H1 (cell line): ENCODE measurements around the gene JPH3. TPM values are rescaled to one million over a fixed set of nuclear protein-coding genes. Genes with fewer than 3 reads are reported as not detected.
A peak's percentile ranks its signal among the peaks of the same experiment; 100 is the strongest.

Experiments used
- CTCF ChIA-PET: fragments of 300-600 bp; sonication (Branson Sonifier 250); formaldehyde crosslinking; loops from one replicate; lab custom pipeline; 2021; ENCODE audit not compliant: partially characterized antibody; lab: Charles Lee
- POLR2A ChIA-PET: fragments of 300-600 bp; sonication (Branson Sonifier 250); formaldehyde crosslinking; loops from one replicate; lab custom pipeline; 2021; ENCODE audit warnings: inconsistent platforms; ENCODE audit not compliant: partially characterized antibody; lab: Charles Lee
- DNase-seq, 2 experiments: peaks; one replicate each; pipeline versions ENCODE4 v3.0.0 to v3.0.0-alpha.2; 2010 to 2022; ENCODE audit warnings: low spot score in 2 of 2, low read depth in 1 of 2, mixed read lengths in 1 of 2
- FAIRE-seq: peaks from 2 replicates; lab custom pipeline; 2011; peaks lifted over from hg19 to GRCh38; lab: Jason Lieb, UNC
- H2AFZ ChIP-seq: 2 replicates; pipeline ENCODE4 v1.8.1; 2012; ENCODE audit warnings: low read length, inconsistent platforms
- H2AK5ac ChIP-seq: 2 replicates; pipeline ENCODE4 v1.6.1; 2013; ENCODE audit warnings: low read depth, low read length
- H2BK120ac ChIP-seq: replicated peaks from 2 replicates; pipeline ENCODE3; 2013; ENCODE audit warnings: low read depth, low read length, inconsistent platforms
- H2BK12ac ChIP-seq: 2 replicates; pipeline ENCODE4 v1.6.1; 2013; ENCODE audit warnings: low read depth, low read length
- H2BK15ac ChIP-seq: 2 replicates; pipeline ENCODE4 v1.6.1; 2013; ENCODE audit warnings: low read length
- H2BK20ac ChIP-seq: 2 replicates; pipeline ENCODE4 v1.6.1; 2013; ENCODE audit warnings: low read length
- H2BK5ac ChIP-seq: 2 replicates; pipeline ENCODE4 v1.6.1; 2013; ENCODE audit warnings: low read depth, low read length
- H3K14ac ChIP-seq: 2 replicates; pipeline ENCODE4 v1.6.1; 2013; ENCODE audit warnings: inconsistent platforms; ENCODE audit not compliant: insufficient read length
- H3K18ac ChIP-seq: 2 replicates; pipeline ENCODE4 v1.6.1; 2013; ENCODE audit warnings: low read length; ENCODE audit errors: extremely low read depth
- H3K23ac ChIP-seq: 2 replicates; pipeline ENCODE4 v1.6.1; 2013; ENCODE audit warnings: inconsistent platforms; ENCODE audit not compliant: insufficient read length
- H3K23me2 ChIP-seq: 2 replicates; pipeline ENCODE4 v1.6.1; 2013; ENCODE audit warnings: low read depth, low read length
- H3K27ac ChIP-seq: 2 replicates; pipeline ENCODE4 v1.6.1; 2011; ENCODE audit warnings: low read depth, low read length, inconsistent platforms
- H3K27me3 ChIP-seq, 4 experiments: replicated peaks in 1 of 4; 1 replicate in 1 of 4; 2 replicates in 3 of 4; pipeline versions ENCODE4 v1.6.1 to v1.8.1; 2011 to 2013; ENCODE audit warnings: low read length in 3 of 4, mild to moderate bottlenecking in 3 of 4, inconsistent platforms in 2 of 4, mixed read lengths in 2 of 4, moderate library complexity in 1 of 4; ENCODE audit not compliant: control insufficient read depth in 3 of 4, insufficient read depth in 3 of 4; ENCODE audit errors: extremely low read depth in 1 of 4
- H3K36me3 ChIP-seq, 4 experiments: 2 replicates each; pipeline versions ENCODE4 v1.6.1 to v1.8.1; 2011 to 2013; ENCODE audit warnings: mild to moderate bottlenecking in 4 of 4, low read length in 3 of 4, moderate library complexity in 2 of 4, control low read depth in 1 of 4, inconsistent platforms in 1 of 4; ENCODE audit not compliant: insufficient read depth in 4 of 4, control insufficient read depth in 2 of 4
- H3K4ac ChIP-seq: replicated peaks from 2 replicates; pipeline ENCODE3; 2013; ENCODE audit warnings: low read length, low read depth, mixed read lengths, inconsistent platforms; ENCODE audit not compliant: insufficient read length
- H3K4me1 ChIP-seq, 4 experiments: replicated peaks in 1 of 4; 1 replicate in 1 of 4; 2 replicates in 3 of 4; pipeline versions ENCODE4 v1.6.1 to v1.8.1; 2011 to 2013; ENCODE audit warnings: low read length in 3 of 4, inconsistent platforms in 2 of 4, mixed read lengths in 1 of 4; ENCODE audit not compliant: insufficient read depth in 4 of 4, control insufficient read depth in 3 of 4
- H3K4me2 ChIP-seq, 2 experiments: 2 replicates each; pipeline versions ENCODE4 v1.6.1 to v1.8.1; 2011 to 2013; ENCODE audit warnings: low read depth in 2 of 2, low read length in 2 of 2, control low read depth in 1 of 2, inconsistent platforms in 1 of 2, mild to moderate bottlenecking in 1 of 2; ENCODE audit not compliant: insufficient read depth in 1 of 2
- H3K4me3 ChIP-seq, 4 experiments: fragments of 200-600, 300-600 bp in 1 of 4; sonication (generic), shearing (Covaris generic), sonication (Bioruptor Twin) in 1 of 4; 2 replicates each; pipeline versions ENCODE4 v1.5.1 to v1.8.1; 2011 to 2016; ENCODE audit warnings: low read length in 4 of 4, low read depth in 3 of 4, control low read depth in 2 of 4, inconsistent platforms in 2 of 4, mild to moderate bottlenecking in 2 of 4, mixed read lengths in 1 of 4, moderate library complexity in 1 of 4; ENCODE audit not compliant: insufficient read depth in 2 of 4; ENCODE audit errors: extremely low read depth in 1 of 4
- H3K56ac ChIP-seq: replicated peaks from 2 replicates; pipeline ENCODE3; 2013; ENCODE audit warnings: low read depth, mild to moderate bottlenecking, mixed read lengths, low read length, inconsistent platforms; ENCODE audit not compliant: insufficient read length
- H3K79me1 ChIP-seq: 2 replicates; pipeline ENCODE4 v1.6.1; 2013; ENCODE audit warnings: low read depth, low read length, control low read depth
- H3K79me2 ChIP-seq, 2 experiments: 2 replicates each; pipeline versions ENCODE4 v1.6.1 to v1.8.1; 2012 to 2013; ENCODE audit warnings: low read length in 2 of 2, mild to moderate bottlenecking in 2 of 2, inconsistent platforms in 1 of 2; ENCODE audit not compliant: insufficient read depth in 2 of 2, control insufficient read depth in 1 of 2
- H3K9ac ChIP-seq, 4 experiments: replicated peaks in 1 of 4; 1 replicate in 1 of 4; 2 replicates in 3 of 4; pipeline versions ENCODE4 v1.6.1 to v1.8.1; 2011 to 2013; ENCODE audit warnings: low read depth in 3 of 4, low read length in 3 of 4, control low read depth in 2 of 4, mild to moderate bottlenecking in 2 of 4, moderate library complexity in 2 of 4, inconsistent platforms in 1 of 4; ENCODE audit errors: extremely low read depth in 1 of 4
- H3K9me3 ChIP-seq, 2 experiments: 2 replicates each; pipeline versions ENCODE4 v1.6.1 to v1.8.1; 2012 to 2013; ENCODE audit warnings: mild to moderate bottlenecking in 2 of 2, moderate library complexity in 2 of 2, control low read depth in 1 of 2, inconsistent platforms in 1 of 2, low read depth in 1 of 2, low read length in 1 of 2, mixed read lengths in 1 of 2; ENCODE audit not compliant: insufficient read depth in 2 of 2
- H4K20me1 ChIP-seq, 2 experiments: replicated peaks in 1 of 2; 2 replicates each; pipeline versions ENCODE3 to v1.8.1; 2011 to 2013; ENCODE audit warnings: inconsistent platforms in 2 of 2, low read length in 2 of 2, mild to moderate bottlenecking in 1 of 2; ENCODE audit not compliant: insufficient read depth in 2 of 2, control insufficient read depth in 1 of 2
- H4K5ac ChIP-seq: 2 replicates; pipeline ENCODE4 v1.6.1; 2013; ENCODE audit warnings: low read length, low read depth, mixed read lengths, inconsistent platforms; ENCODE audit not compliant: insufficient read length
- H4K8ac ChIP-seq: 2 replicates; pipeline ENCODE4 v1.8.0; 2013; ENCODE audit warnings: mild to moderate bottlenecking, moderate library complexity, low read length, inconsistent platforms; ENCODE audit not compliant: insufficient read depth; ENCODE audit errors: extremely low read depth
- H4K91ac ChIP-seq: replicated peaks from 2 replicates; pipeline ENCODE3; 2013; ENCODE audit warnings: low read length, mixed read lengths, inconsistent platforms; ENCODE audit not compliant: insufficient read length
- BCL11A ChIP-seq, 2 experiments: IDR thresholded peaks; one replicate each; pipeline ENCODE4 v1.6.1; 2011; ENCODE audit warnings: low read depth in 2 of 2, low read length in 2 of 2, mild to moderate bottlenecking in 2 of 2
- POLR2A ChIP-seq, 2 experiments: IDR thresholded peaks; 1 replicate in 1 of 2; 2 replicates in 1 of 2; pipeline ENCODE4 v1.6.1; 2011; ENCODE audit warnings: low read depth in 2 of 2, low read length in 2 of 2, mild to moderate bottlenecking in 2 of 2; ENCODE audit errors: control extremely low read depth in 1 of 2
- RFX5 ChIP-seq: IDR thresholded peaks from 2 replicates; pipeline ENCODE4 v1.6.1; 2011; ENCODE audit warnings: low read depth, low read length, improper control_type of control experiment, borderline replicate concordance
- SAP30 ChIP-seq: fragments of 300-600 bp; sonication (generic); IDR thresholded peaks from 2 replicates; pipeline ENCODE4 v1.7.1; 2012; ENCODE audit warnings: low read length, moderate library complexity, mild to moderate bottlenecking, inconsistent platforms; ENCODE audit not compliant: insufficient read depth, insufficient replicate concordance
- TEAD4 ChIP-seq: IDR thresholded peaks from 2 replicates; pipeline ENCODE4 v1.6.1; 2012; ENCODE audit warnings: low read depth, low read length, inconsistent platforms, mixed read lengths
- ZNF274 ChIP-seq: IDR thresholded peaks from 2 replicates; pipeline ENCODE4 v1.7.0; 2012; ENCODE audit warnings: low read length, borderline replicate concordance; ENCODE audit errors: extremely low read depth
- WGBS, 2 experiments: shearing (Covaris generic) in 1 of 2; methylation state at CpG; one replicate each; pipeline versions ENCODE4 v1.1.6 to v1.1.7; 2013 to 2015; ENCODE audit warnings: low lambda C conversion rate in 2 of 2, mixed read lengths in 2 of 2, inconsistent platforms in 1 of 2, low coverage in 1 of 2, missing lambda C conversion rate in 1 of 2; ENCODE audit not compliant: insufficient replicate concordance in 2 of 2, insufficient coverage in 1 of 2, insufficient read length in 1 of 2; ENCODE audit errors: extremely low coverage in 1 of 2, missing lambda C conversion rate in 1 of 2; 5-methylcytosine and 5-hydroxymethylcytosine counted together
- polyA plus RNA-seq, 7 experiments: library from polyadenylated mRNA; depleted of rRNA in 3 of 7; stranded (reverse) in 5 of 7; unstranded in 2 of 7; fragments of >200 nt in 5 of 7; fragments of 200-250 nt in 2 of 7; gene quantifications; 1 replicate in 5 of 7; 2 replicates in 1 of 7; 4 replicates in 1 of 7; pipeline versions ENCODE4 v1.2.1 to v1.2.3, GENCODE V29; 2011 to 2013; ENCODE audit warnings: missing spikeins in 2 of 7, mixed read lengths in 2 of 7
- total RNA-seq: library from RNA; stranded (reverse); fragmentation: NEBNext Ultra II Directional; extraction: Animal tissue kit (Norgen Biotek cat#: 25700); gene quantifications from 2 replicates; pipeline ENCODE4 v1.2.1, GENCODE V29; 2021
- TF ChIP-seq, protein P1 (sequence below): IDR thresholded peaks from 2 replicates; pipeline ENCODE4 v1.6.1; 2012; ENCODE audit warnings: low read length, inconsistent platforms

Gene JPH3
- total and polyA plus RNA-seq, 2 of the 8 experiments (the other 6 are each of a cell fraction or from before 2014, with no cell fraction given) = 10.3 to 28.3 TPM

GRCh38 chr16:87560428-87561199 is 41.7 kb upstream of the JPH3 start:
- TF ChIP-seq POLR2A (IDR thresholded peaks at IDR 0.05; ENCODE audit: control extremely low read depth in 1 of 2, low read depth in 2 of 2, low read length in 2 of 2) (no peak), RFX5 (no peak), SAP30 (no peak), BCL11A (IDR thresholded peaks at IDR 0.05; ENCODE audit: low read depth in 2 of 2, low read length in 2 of 2) (no peak), ZNF274 (no peak), TEAD4 (no peak)
- TF ChIP-seq, protein P1, sequence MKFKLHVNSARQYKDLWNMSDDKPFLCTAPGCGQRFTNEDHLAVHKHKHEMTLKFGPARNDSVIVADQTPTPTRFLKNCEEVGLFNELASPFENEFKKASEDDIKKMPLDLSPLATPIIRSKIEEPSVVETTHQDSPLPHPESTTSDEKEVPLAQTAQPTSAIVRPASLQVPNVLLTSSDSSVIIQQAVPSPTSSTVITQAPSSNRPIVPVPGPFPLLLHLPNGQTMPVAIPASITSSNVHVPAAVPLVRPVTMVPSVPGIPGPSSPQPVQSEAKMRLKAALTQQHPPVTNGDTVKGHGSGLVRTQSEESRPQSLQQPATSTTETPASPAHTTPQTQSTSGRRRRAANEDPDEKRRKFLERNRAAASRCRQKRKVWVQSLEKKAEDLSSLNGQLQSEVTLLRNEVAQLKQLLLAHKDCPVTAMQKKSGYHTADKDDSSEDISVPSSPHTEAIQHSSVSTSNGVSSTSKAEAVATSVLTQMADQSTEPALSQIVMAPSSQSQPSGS = no peak
- TF ChIP-seq, all 59 proteins: peak for 0
- Histone ChIP-seq H3K9me3 (peaks cover 0 to 10% of the 10 kb centered on the region in 2 experiments; a peak in 2 of 4 replicates), H4K20me1 (peaks cover 0 to 6% of the 10 kb centered on the region in 2 experiments), H3K23ac (no peak overlapping the region), H4K91ac (no peak overlapping the region), H3K23me2 (peaks cover 4% of the 10 kb centered on the region; the same call in 1 of the 2 replicates), H3K14ac (no peak overlapping the region), H3K4ac (no peak overlapping the region), H3K9ac (no peak overlapping the region), H3K4me3 (no peak overlapping the region), H4K5ac (no peak overlapping the region), H3K79me1 (no peaks in the 10 kb centered on the region), H4K8ac (no peak overlapping the region; the same call in 1 of the 2 replicates), H2BK15ac (no peak overlapping the region), H2AFZ (no peak overlapping the region), H3K4me2 (no peak overlapping the region), H3K36me3 (no peaks in the 10 kb centered on the region), H2BK5ac (no peak overlapping the region), H3K27me3 (no peaks in the 10 kb centered on the region), H3K18ac (peak overlapping the region; percentile 38; the same call in 1 of the 2 replicates), H3K27ac (no peak overlapping the region), H2BK12ac (no peak overlapping the region), H2BK120ac (no peak overlapping the region), H2BK20ac (no peak overlapping the region), H2AK5ac (no peak overlapping the region), H3K56ac (no peak overlapping the region), H3K79me2 (no peaks in the 10 kb centered on the region), H3K4me1 (peaks cover 0 to 6% (median 0%) of the 10 kb centered on the region in 4 experiments; a peak in 2 of 7 replicates)
- peak; percentile 47 to 91 for DNase-seq
- POLR2A ChIA-PET = no interaction called here
- CTCF ChIA-PET = interaction anchor here (0.9 to 3.5 kb wide), 3 partner anchors 11 to 139 kb away, joined by 3 to 45 read pairs (median 3); no protein-coding TSS in a partner anchor
- 88% methylated on average over 9 of the region's 12 CpGs; no CpG with 5 or more reads in 1 of the 2 experiments for WGBS, 2 experiments
- FAIRE-seq = peak; percentile 69
